K562 (cell line): Measurements from ENCODE around the gene PRKCE. TPM values are rescaled to one million over a fixed set of nuclear protein-coding genes. Genes with fewer than 3 reads are reported as not detected.

Source experiments
- ATAC-seq: fragments of 200-7000 bp; cut with Tn5 transposase; 3 replicates; pipeline ENCODE4 v1.9.1; 2020; ENCODE audit warnings: moderate library complexity
- BruUV-seq: library from RNA; stranded (reverse); fragments of 400-500 nt; replicated peaks from 2 replicates; lab custom pipeline; 2021; lab: Mats Ljungman, UMichigan
- CTCF ChIA-PET: fragments of 300-600 bp; formaldehyde crosslinking; extraction: SDS; loops from one replicate; lab custom pipeline; 2021; ENCODE audit warnings: low intra/inter-chr PET ratio; lab: Yijun Ruan, JAX
- POLR2A ChIA-PET: fragments of 300-600, 350-650 bp; sonication (Branson Sonifier 250); formaldehyde crosslinking; extraction: SDS; loops from one replicate; lab custom pipeline; 2021; ENCODE audit warnings: antibody characterized with exemption, inconsistent platforms; lab: Yijun Ruan, JAX
- DNase-seq, 4 experiments: peaks; one replicate each; pipeline versions ENCODE4 v3.0.0 to v3.0.0-alpha.2; 2011 to 2018; ENCODE audit warnings: low spot score in 3 of 4, mixed read lengths in 3 of 4; ENCODE audit errors: extremely low read depth in 1 of 4
- FAIRE-seq: peaks from 2 replicates; lab custom pipeline; 2011; peaks lifted over from hg19 to GRCh38; lab: Jason Lieb, UNC
- H2AFZ ChIP-seq: 2 replicates; pipeline ENCODE4 v1.6.0; 2011; ENCODE audit warnings: low read depth, low read length, control low read depth, inconsistent platforms
- H3K27ac ChIP-seq: fragments of 200-600 bp; 3 replicates; pipeline ENCODE4 v1.8.0; 2011; ENCODE audit warnings: low read depth, mild to moderate bottlenecking, control low read depth, inconsistent platforms, low read length, moderate library complexity, mixed read lengths; ENCODE audit errors: extremely low read depth
- H3K27me3 ChIP-seq, 2 experiments: fragments of 300-600 bp in 1 of 2; 2 replicates in 1 of 2; 3 replicates in 1 of 2; pipeline versions ENCODE4 v1.6.0 to v1.8.0; 2011; ENCODE audit warnings: inconsistent platforms in 2 of 2, low read length in 2 of 2, mild to moderate bottlenecking in 1 of 2, mixed read lengths in 1 of 2, moderate library complexity in 1 of 2; ENCODE audit not compliant: control insufficient read depth in 2 of 2, insufficient read depth in 2 of 2
- H3K36me3 ChIP-seq: fragments of 300-600 bp; 3 replicates; pipeline ENCODE4 v1.8.0; 2011; ENCODE audit warnings: mild to moderate bottlenecking, low read length, inconsistent platforms; ENCODE audit not compliant: control insufficient read depth, insufficient read depth
- H3K4me1 ChIP-seq, 2 experiments: fragments of 200-600 bp in 1 of 2; replicated peaks in 1 of 2; 2 replicates in 1 of 2; 3 replicates in 1 of 2; pipeline versions ENCODE4 v1.5.1 to v1.8.0; 2011; ENCODE audit warnings: inconsistent platforms in 2 of 2, low read length in 2 of 2, mild to moderate bottlenecking in 1 of 2, mixed read lengths in 1 of 2, moderate library complexity in 1 of 2; ENCODE audit not compliant: control insufficient read depth in 2 of 2, insufficient read depth in 2 of 2
- H3K4me2 ChIP-seq: 2 replicates; pipeline ENCODE4 v1.6.1; 2011; ENCODE audit warnings: low read length, control low read depth, inconsistent platforms, mixed read lengths; ENCODE audit not compliant: insufficient read depth
- H3K4me3 ChIP-seq: fragments of 200-600 bp; sonication (generic), shearing (Covaris generic); 2 replicates; pipeline ENCODE4 v1.5.1; 2016; ENCODE audit warnings: control low read depth, inconsistent platforms
- H3K79me2 ChIP-seq: fragments of 200-600 bp; 3 replicates; pipeline ENCODE4 v1.8.0; 2011; ENCODE audit warnings: low read length, inconsistent platforms; ENCODE audit not compliant: control insufficient read depth, insufficient read depth
- H3K9ac ChIP-seq, 2 experiments: 2 replicates each; pipeline versions ENCODE4 v1.6.0 to v1.6.1; 2011; ENCODE audit warnings: low read depth in 2 of 2, low read length in 2 of 2, control low read depth in 1 of 2, inconsistent platforms in 1 of 2, mild to moderate bottlenecking in 1 of 2, mixed read lengths in 1 of 2; ENCODE audit not compliant: insufficient read depth in 1 of 2
- H3K9me1 ChIP-seq: one replicate; pipeline ENCODE4 v1.6.0; 2011; ENCODE audit warnings: inconsistent platforms, mild to moderate bottlenecking, low read length, moderate library complexity; ENCODE audit not compliant: control insufficient read depth, insufficient read depth
- H3K9me3 ChIP-seq: replicated peaks from 2 replicates; pipeline ENCODE4 v1.5.1; 2011; ENCODE audit warnings: low read depth, low read length, inconsistent platforms; ENCODE audit not compliant: control insufficient read depth, insufficient read depth
- H4K20me1 ChIP-seq: replicated peaks from 2 replicates; pipeline ENCODE4 v1.6.1; 2011; ENCODE audit warnings: low read length, inconsistent platforms, mixed read lengths; ENCODE audit not compliant: control insufficient read depth, insufficient read depth
- ADNP ChIP-seq: fragments of 200-800 bp; sonication (Bioruptor generic); IDR thresholded peaks from 2 replicates; pipeline ENCODE4 v1.6.1; 2016; ENCODE audit warnings: missing genetic modification characterization, missing compliant biosample characterization
- DACH1 ChIP-seq: fragments of 450-650 bp; IDR thresholded peaks from 2 replicates; pipeline ENCODE4 v1.6.1; 2018; ENCODE audit not compliant: partially characterized antibody
- IRF2 ChIP-seq: sonication (generic); formaldehyde crosslinking; IDR thresholded peaks from 2 replicates; pipeline ENCODE4 v1.8.1; 2022; ENCODE audit warnings: mild to moderate bottlenecking, missing genetic modification reagents
- LEF1 ChIP-seq: fragments of 450-650 bp; IDR thresholded peaks from 2 replicates; pipeline ENCODE4 v1.6.1; 2016; ENCODE audit warnings: mild to moderate bottlenecking
- SMAD4 ChIP-seq: fragments of 250-450 bp; sonication (Bioruptor Pico); conservative IDR thresholded peaks from 2 replicates; pipeline ENCODE4 v1.8.0; 2021; ENCODE audit warnings: inconsistent platforms, mild to moderate bottlenecking, moderate library complexity
- TCF3 ChIP-seq: sonication (generic); formaldehyde crosslinking; IDR thresholded peaks from 2 replicates; pipeline ENCODE4 v1.4.0; 2020; ENCODE audit warnings: mild to moderate bottlenecking, missing genetic modification reagents
- TGIF2 ChIP-seq: sonication (generic); formaldehyde crosslinking; IDR thresholded peaks from 2 replicates; pipeline ENCODE4 v1.8.1; 2022; ENCODE audit warnings: mild to moderate bottlenecking, missing genetic modification reagents, moderate library complexity
- ZNF121 ChIP-seq: sonication (generic); formaldehyde crosslinking; conservative IDR thresholded peaks from 2 replicates; pipeline ENCODE4 v1.8.0; 2022; ENCODE audit warnings: missing genetic modification reagents
- ZNF253 ChIP-seq: fragments of 250-450 bp; sonication (Bioruptor Pico); conservative IDR thresholded peaks from 2 replicates; pipeline ENCODE4 v1.6.1; 2021; ENCODE audit warnings: mild to moderate bottlenecking
- ZNF431 ChIP-seq: sonication (generic); formaldehyde crosslinking; IDR thresholded peaks from 2 replicates; pipeline ENCODE4 v1.8.0; 2022; ENCODE audit warnings: mild to moderate bottlenecking, missing genetic modification reagents
- ZNF57 ChIP-seq: fragments of 450-650 bp; formaldehyde crosslinking; IDR thresholded peaks from 2 replicates; pipeline ENCODE4 v1.4.0; 2020; ENCODE audit warnings: mild to moderate bottlenecking, moderate library complexity
- WGBS: fragments of 100-300 bp; shearing (Covaris generic); methylation state at CpG from one replicate; pipeline ENCODE4 v1.1.6; 2016; ENCODE audit warnings: low coverage, mixed read lengths; ENCODE audit not compliant: insufficient coverage; ENCODE audit errors: missing lambda C conversion rate; 5-methylcytosine and 5-hydroxymethylcytosine counted together
- in situ Hi-C: fragments of 300-500 bp; cut with MboI; formaldehyde crosslinking; loops from 4 replicates; pipeline ENCODE4 v1.15.0; 2018; ENCODE audit warnings: inconsistent platforms, mixed read lengths
- intact Hi-C: fragments of 100-400 bp; cut with micrococcal nuclease; formaldehyde crosslinking; loops from 2 replicates; pipeline ENCODE4 v1.14.2; 2022
- polyA plus RNA-seq, 8 experiments: library from polyadenylated mRNA; depleted of rRNA in 4 of 8; stranded (reverse) in 5 of 8; unstranded in 3 of 8; fragments of >200 nt; fragmentation: Nextera tagmentation in 2 of 8; fragmentation: Illumina TruSeq in 1 of 8; extraction: Ambion mirVana in 2 of 8; extraction: Trizol in 1 of 8; gene quantifications; 2 replicates each; pipeline versions ENCODE4 v1.2.1 to v1.2.3, GENCODE V29; 2011 to 2014; ENCODE audit warnings: inconsistent platforms in 1 of 8, missing spikeins in 1 of 8
- total RNA-seq, 7 experiments: library from RNA; depleted of rRNA in 6 of 7; stranded (reverse); fragments of >200 nt in 6 of 7; fragmentation: Illumina TruSeq in 2 of 7; extraction: Trizol in 2 of 7; gene quantifications; 2 replicates each; pipeline versions ENCODE4 v1.2.1 to v1.2.3, GENCODE V29; 2011 to 2021; ENCODE audit warnings: low replicate concordance in 1 of 7
- TF ChIP-seq, protein P1 (sequence below): fragments of 250-450 bp; sonication (Bioruptor Pico); IDR thresholded peaks from 2 replicates; pipeline ENCODE4 v1.4.0; 2020; ENCODE audit warnings: mild to moderate bottlenecking, moderate library complexity
- TF ChIP-seq, protein P2 (sequence below): sonication (generic); formaldehyde crosslinking; IDR thresholded peaks from 2 replicates; pipeline ENCODE4 v1.8.1; 2023; ENCODE audit warnings: mild to moderate bottlenecking, missing genetic modification reagents

PRKCE gene
- total and polyA plus RNA-seq, 9 of the 15 experiments (the other 6 are each of a cell fraction or from before 2014, with no cell fraction given), result 0.06 to 1.0 (median 0.22) TPM; not detected in 1

DNA sequence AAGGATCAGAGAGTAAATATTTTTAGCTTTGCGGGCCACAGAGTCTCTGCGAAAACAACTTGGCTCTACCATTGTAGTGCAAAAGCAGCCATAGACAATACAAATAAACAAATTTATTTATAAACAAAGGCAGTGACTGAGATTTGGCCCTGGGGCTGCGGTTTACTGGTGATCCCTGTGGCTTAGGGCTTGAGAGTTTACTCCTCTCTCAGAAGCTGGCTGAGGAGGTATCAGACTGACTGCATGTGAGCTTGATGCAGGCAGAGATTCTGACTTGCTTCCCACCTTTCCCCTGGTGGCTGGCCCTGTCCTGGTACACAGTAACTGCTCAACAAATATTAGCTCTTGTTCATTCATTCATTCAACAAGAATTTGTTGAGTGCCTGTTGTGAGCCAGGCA, 81.5 kb downstream of the PRKCE start (continued):
- TF ChIP-seq, protein P1, sequence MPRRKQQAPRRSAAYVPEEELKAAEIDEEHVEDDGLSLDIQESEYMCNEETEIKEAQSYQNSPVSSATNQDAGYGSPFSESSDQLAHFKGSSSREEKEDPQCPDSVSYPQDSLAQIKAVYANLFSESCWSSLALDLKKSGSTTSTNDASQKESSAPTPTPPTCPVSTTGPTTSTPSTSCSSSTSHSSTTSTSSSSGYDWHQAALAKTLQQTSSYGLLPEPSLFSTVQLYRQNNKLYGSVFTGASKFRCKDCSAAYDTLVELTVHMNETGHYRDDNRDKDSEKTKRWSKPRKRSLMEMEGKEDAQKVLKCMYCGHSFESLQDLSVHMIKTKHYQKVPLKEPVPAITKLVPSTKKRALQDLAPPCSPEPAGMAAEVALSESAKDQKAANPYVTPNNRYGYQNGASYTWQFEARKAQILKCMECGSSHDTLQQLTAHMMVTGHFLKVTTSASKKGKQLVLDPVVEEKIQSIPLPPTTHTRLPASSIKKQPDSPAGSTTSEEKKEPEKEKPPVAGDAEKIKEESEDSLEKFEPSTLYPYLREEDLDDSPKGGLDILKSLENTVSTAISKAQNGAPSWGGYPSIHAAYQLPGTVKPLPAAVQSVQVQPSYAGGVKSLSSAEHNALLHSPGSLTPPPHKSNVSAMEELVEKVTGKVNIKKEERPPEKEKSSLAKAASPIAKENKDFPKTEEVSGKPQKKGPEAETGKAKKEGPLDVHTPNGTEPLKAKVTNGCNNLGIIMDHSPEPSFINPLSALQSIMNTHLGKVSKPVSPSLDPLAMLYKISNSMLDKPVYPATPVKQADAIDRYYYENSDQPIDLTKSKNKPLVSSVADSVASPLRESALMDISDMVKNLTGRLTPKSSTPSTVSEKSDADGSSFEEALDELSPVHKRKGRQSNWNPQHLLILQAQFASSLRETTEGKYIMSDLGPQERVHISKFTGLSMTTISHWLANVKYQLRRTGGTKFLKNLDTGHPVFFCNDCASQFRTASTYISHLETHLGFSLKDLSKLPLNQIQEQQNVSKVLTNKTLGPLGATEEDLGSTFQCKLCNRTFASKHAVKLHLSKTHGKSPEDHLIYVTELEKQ (CRISPR knock-in tag), result no peak
- TF ChIP-seq ADNP (tag) (no peak), ZNF253 (CRISPR knock-in tag) (no peak), IRF2 (CRISPR knock-in tag) (no peak), DACH1 (no peak), ZNF57 (CRISPR knock-in tag) (no peak), SMAD4 (CRISPR knock-in tag) (no peak)

DNA sequence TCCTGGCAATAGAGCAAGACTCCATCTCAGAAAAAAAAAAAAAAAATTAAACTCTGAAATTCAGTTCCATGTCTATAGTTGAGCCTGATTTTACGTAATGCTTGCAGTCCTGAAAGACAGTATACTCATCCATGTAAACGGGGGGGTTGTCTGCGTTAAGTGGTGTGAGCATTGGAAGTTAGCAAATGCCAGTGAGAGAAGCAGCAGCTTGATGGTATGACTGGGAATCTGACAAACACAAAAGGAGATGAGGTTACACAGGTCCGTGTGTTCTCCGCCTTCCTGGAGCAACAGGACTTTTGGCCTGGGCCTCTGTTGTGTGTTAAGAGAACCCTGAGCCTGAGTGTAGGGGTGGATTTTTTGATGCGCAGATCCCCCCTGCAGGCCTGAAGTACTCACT, 82.9 kb downstream of the PRKCE start:
- ATAC-seq (no peak), FAIRE-seq (no peak), DNase-seq (no peak)
- Histone ChIP-seq H3K36me3 (no peaks in the 10 kb centered on the region), H3K4me2 (no peak overlapping the region), H3K79me2 (no peaks in the 10 kb centered on the region), H3K9me3 (no peaks in the 10 kb centered on the region), H3K9ac (no peak overlapping the region), H4K20me1 (no peaks in the 10 kb centered on the region), H3K27ac (no peak overlapping the region), H3K4me1 (no peaks in the 10 kb centered on the region; a peak in 1 of 5 replicates), H3K9me1 (no peaks in the 10 kb centered on the region), H3K4me3 (no peak overlapping the region), H3K27me3 (peaks cover 16 to 51% of the 10 kb centered on the region in 2 experiments; a peak in 4 of 5 replicates), H2AFZ (no peak overlapping the region)
- TF ChIP-seq, protein P2, sequence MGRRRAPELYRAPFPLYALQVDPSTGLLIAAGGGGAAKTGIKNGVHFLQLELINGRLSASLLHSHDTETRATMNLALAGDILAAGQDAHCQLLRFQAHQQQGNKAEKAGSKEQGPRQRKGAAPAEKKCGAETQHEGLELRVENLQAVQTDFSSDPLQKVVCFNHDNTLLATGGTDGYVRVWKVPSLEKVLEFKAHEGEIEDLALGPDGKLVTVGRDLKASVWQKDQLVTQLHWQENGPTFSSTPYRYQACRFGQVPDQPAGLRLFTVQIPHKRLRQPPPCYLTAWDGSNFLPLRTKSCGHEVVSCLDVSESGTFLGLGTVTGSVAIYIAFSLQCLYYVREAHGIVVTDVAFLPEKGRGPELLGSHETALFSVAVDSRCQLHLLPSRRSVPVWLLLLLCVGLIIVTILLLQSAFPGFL (CRISPR knock-in tag), result no peak
- TF ChIP-seq TGIF2 (CRISPR knock-in tag) (no peak), TCF3 (CRISPR knock-in tag) (no peak), ZNF431 (CRISPR knock-in tag) (no peak), ZNF121 (CRISPR knock-in tag) (no peak), LEF1 (no peak)
- BruUV-seq, result no TSS peak
- intact Hi-C loops, result no loop called here
- CTCF ChIA-PET, result no interaction called here
- in situ Hi-C loops, result no loop called here
- whole genome bisulfite sequencing, result 8% methylated on average over 6 of the region's 6 CpGs
- POLR2A ChIA-PET, result interaction anchor here (0.8 kb wide), 1 partner anchor 8 kb away, joined by 3 read pairs; no protein-coding TSS in a partner anchor
